Measurements from ENCODE around the gene GTSE1. TPM values are rescaled to one million over a fixed set of nuclear protein-coding genes. Genes with fewer than 3 reads are reported as not detected.

GTSE1 gene
- total and polyA plus RNA-seq, 2 of the 13 experiments (the other 11 are each of a cell fraction or from before 2014, with no cell fraction given), result 10.7 to 13.5 TPM

DNA sequence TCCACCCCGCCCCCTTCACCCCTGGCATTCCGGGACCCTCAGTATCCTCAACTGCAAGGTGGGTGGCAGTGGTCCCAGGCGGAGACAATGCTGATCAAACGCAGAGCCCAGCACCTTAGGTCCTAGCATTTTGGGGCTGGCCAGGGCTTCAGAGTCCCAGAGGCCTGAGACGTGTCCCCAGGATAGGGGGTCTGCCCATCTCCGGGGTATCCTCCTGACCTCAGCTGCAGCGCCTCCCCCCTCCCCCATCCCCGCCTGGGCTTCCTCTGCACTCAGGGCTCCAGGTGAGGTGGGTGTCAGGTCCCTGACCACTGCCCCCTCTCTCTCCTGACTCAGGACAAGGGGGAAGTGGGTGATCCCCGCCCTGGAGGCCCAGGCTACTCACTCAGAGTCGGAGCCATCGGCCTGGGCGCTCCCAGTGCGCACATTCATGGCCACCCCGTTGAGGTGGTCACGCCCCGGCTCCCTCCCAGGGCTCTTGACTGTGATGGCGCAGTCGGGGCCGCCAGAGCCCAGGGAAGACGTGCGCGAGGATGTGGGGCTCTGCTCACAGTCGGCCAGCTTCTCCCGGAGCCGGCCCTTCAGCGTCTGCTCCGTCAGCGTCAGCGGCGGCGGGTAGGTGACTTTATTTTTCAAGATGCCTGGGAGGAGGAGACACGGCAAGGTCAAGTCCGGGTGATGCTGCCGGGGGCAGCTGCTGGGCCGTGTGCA, 67.1 kb downstream of the GTSE1 start:
- Histone ChIP-seq H3K4me3 (replicated peaks in 1 of 3; ENCODE audit: insufficient read depth in 1 of 3, low read depth in 2 of 3, low read length in 3 of 3) (no peak overlapping the region), H3K27ac (ENCODE audit: extremely low read length, insufficient read depth, low read length) (no peak overlapping the region), H3K4me2 (ENCODE audit: low read depth, low read length) (no peak overlapping the region), H3K9ac (ENCODE audit: insufficient read depth, low read depth, low read length) (no peak overlapping the region), H3K27me3 (ENCODE audit: control insufficient read depth in 1 of 2, insufficient read depth in 2 of 2, low read length in 2 of 2) (no peaks in the 10 kb centered on the region), H3K79me2 (ENCODE audit: insufficient read depth, low read length) (no peaks in the 10 kb centered on the region), H3K36me3 (replicated peaks in 1 of 2; ENCODE audit: control insufficient read depth in 1 of 2, insufficient read depth in 2 of 2, low read length in 2 of 2) (no peaks in the 10 kb centered on the region), H2AFZ (ENCODE audit: low read length) (no peak overlapping the region), H3K9me3 (ENCODE audit: low read length) (no peaks in the 10 kb centered on the region), H4K20me1 (ENCODE audit: insufficient read depth, low read length) (no peaks in the 10 kb centered on the region), H3K4me1 (ENCODE audit: insufficient read depth, low read length) (peaks cover 36% of the 10 kb centered on the region)
- CTCF ChIA-PET (ENCODE audit: low intra/inter-chr PET ratio, low total read pairs), result no interaction called here
- BruUV-seq (replicated peaks), result no TSS peak
- FAIRE-seq (no peak), DNase-seq (ENCODE audit: low spot score) (no peak), ATAC-seq (no peak)
- 96% methylated on average over 19 of the region's 35 CpGs for WGBS (ENCODE audit: low lambda C conversion rate)
- TF ChIP-seq ZC3H4 (CRISPR knock-in tag; IDR thresholded peaks at IDR 0.05; ENCODE audit: borderline replicate concordance) (no peak), MTF1 (CRISPR knock-in tag; IDR thresholded peaks at IDR 0.05) (no peak), ZNF761 (CRISPR knock-in tag; conservative IDR thresholded peaks at IDR 0.05) (no peak), NFE2 (CRISPR knock-in tag; IDR thresholded peaks at IDR 0.05) (no peak), KDM4B (CRISPR knock-in tag; IDR thresholded peaks at IDR 0.05) (no peak)
- TF ChIP-seq, protein P1, sequence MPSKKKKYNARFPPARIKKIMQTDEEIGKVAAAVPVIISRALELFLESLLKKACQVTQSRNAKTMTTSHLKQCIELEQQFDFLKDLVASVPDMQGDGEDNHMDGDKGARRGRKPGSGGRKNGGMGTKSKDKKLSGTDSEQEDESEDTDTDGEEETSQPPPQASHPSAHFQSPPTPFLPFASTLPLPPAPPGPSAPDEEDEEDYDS (CRISPR knock-in tag; IDR thresholded peaks at IDR 0.05), result no peak
- TF ChIP-seq, protein P2, sequence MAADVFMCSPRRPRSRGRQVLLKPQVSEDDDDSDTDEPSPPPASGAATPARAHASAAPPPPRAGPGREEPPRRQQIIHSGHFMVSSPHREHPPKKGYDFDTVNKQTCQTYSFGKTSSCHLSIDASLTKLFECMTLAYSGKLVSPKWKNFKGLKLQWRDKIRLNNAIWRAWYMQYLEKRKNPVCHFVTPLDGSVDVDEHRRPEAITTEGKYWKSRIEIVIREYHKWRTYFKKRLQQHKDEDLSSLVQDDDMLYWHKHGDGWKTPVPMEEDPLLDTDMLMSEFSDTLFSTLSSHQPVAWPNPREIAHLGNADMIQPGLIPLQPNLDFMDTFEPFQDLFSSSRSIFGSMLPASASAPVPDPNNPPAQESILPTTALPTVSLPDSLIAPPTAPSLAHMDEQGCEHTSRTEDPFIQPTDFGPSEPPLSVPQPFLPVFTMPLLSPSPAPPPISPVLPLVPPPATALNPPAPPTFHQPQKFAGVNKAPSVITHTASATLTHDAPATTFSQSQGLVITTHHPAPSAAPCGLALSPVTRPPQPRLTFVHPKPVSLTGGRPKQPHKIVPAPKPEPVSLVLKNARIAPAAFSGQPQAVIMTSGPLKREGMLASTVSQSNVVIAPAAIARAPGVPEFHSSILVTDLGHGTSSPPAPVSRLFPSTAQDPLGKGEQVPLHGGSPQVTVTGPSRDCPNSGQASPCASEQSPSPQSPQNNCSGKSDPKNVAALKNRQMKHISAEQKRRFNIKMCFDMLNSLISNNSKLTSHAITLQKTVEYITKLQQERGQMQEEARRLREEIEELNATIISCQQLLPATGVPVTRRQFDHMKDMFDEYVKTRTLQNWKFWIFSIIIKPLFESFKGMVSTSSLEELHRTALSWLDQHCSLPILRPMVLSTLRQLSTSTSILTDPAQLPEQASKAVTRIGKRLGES (CRISPR knock-in tag; IDR thresholded peaks at IDR 0.05; ENCODE audit: borderline replicate concordance), result no peak
- TF ChIP-seq, protein P3, sequence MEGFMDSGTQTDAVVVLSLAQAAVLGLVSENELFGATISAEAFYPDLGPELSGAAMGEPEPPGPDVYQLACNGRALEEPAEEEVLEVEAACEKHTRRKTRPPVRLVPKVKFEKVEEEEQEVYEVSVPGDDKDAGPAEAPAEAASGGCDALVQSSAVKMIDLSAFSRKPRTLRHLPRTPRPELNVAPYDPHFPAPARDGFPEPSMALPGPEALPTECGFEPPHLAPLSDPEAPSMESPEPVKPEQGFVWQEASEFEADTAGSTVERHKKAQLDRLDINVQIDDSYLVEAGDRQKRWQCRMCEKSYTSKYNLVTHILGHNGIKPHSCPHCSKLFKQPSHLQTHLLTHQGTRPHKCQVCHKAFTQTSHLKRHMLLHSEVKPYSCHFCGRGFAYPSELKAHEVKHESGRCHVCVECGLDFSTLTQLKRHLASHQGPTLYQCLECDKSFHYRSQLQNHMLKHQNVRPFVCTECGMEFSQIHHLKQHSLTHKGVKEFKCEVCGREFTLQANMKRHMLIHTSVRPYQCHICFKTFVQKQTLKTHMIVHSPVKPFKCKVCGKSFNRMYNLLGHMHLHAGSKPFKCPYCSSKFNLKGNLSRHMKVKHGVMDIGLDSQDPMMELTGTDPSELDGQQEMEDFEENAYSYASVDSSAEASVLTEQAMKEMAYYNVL (CRISPR knock-in tag; IDR thresholded peaks at IDR 0.05; ENCODE audit: borderline replicate concordance), result no peak
- TF ChIP-seq, protein P4, sequence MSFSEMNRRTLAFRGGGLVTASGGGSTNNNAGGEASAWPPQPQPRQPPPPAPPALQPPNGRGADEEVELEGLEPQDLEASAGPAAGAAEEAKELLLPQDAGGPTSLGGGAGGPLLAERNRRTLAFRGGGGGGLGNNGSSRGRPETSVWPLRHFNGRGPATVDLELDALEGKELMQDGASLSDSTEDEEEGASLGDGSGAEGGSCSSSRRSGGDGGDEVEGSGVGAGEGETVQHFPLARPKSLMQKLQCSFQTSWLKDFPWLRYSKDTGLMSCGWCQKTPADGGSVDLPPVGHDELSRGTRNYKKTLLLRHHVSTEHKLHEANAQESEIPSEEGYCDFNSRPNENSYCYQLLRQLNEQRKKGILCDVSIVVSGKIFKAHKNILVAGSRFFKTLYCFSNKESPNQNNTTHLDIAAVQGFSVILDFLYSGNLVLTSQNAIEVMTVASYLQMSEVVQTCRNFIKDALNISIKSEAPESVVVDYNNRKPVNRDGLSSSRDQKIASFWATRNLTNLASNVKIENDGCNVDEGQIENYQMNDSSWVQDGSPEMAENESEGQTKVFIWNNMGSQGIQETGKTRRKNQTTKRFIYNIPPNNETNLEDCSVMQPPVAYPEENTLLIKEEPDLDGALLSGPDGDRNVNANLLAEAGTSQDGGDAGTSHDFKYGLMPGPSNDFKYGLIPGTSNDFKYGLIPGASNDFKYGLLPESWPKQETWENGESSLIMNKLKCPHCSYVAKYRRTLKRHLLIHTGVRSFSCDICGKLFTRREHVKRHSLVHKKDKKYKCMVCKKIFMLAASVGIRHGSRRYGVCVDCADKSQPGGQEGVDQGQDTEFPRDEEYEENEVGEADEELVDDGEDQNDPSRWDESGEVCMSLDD (CRISPR knock-in tag; IDR thresholded peaks at IDR 0.05; ENCODE audit: borderline replicate concordance), result no peak
- in situ Hi-C loops (cut with HindIII; ENCODE audit: extremely low pct_ligation_motif_present, low pct_unique_long_range_greater_than_20kb) (no loop called here), intact Hi-C loops (cut with micrococcal nuclease; ENCODE audit: unreplicated experiment) (no loop called here)
- POLR2A ChIA-PET, result interaction anchor here (0.9 to 2.6 kb wide), 2 partner anchors 14 to 15 kb away, joined by 3 to 12 read pairs; no protein-coding TSS in a partner anchor

All from HepG2 (cell line).